M059J (cell line): ENCODE results near the gene PDLIM5. TPM values are rescaled to one million over a fixed set of nuclear protein-coding genes. Genes with fewer than 3 reads are reported as not detected.
"Not testable (repeated sequence)": the region's sequence is repeated elsewhere in the genome, so short reads cannot be mapped to it uniquely, and the experiment has no call there.

Experiments
- DNase-seq: peaks from one replicate; pipeline ENCODE4 v3.0.0-alpha.2; 2012; ENCODE audit warnings: low read depth
- total RNA-seq: library from RNA; depleted of rRNA; stranded (reverse); fragments of >200 nt; shearing (Covaris generic); gene quantifications from 2 replicates; pipeline ENCODE4 v1.2.3, GENCODE V29; 2014

Gene PDLIM5
- total RNA-seq, 1 experiment from 2014 or later: 49.8 TPM

GRCh38 chr4:94461506-94461905 lies 9.8 kb downstream of the PDLIM5 start:
- no peak for DNase-seq

DNA sequence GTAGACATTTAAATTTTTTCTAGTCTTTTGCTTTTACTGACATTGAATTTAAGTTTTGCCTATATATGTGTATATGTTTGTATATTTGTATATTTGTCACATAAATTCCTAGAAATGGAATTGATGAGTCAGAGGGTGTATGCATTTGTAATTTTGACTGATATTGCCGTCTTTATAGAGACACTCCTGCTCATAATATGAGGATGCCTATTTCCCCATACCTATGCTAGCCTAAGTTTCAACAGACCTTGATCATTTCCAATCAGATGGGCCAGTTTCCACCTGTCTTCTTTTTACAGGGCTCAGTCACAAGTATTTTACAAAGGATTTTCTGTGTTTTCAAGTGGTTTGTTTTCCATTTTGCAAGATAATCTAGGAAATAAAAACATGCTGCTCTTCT lies 10.8 kb downstream of the PDLIM5 start:
- DNase-seq: no peak

GRCh38 chr4:94463771-94464170 lies 12.0 kb downstream of the PDLIM5 start:
- no peak for DNase-seq

DNA sequence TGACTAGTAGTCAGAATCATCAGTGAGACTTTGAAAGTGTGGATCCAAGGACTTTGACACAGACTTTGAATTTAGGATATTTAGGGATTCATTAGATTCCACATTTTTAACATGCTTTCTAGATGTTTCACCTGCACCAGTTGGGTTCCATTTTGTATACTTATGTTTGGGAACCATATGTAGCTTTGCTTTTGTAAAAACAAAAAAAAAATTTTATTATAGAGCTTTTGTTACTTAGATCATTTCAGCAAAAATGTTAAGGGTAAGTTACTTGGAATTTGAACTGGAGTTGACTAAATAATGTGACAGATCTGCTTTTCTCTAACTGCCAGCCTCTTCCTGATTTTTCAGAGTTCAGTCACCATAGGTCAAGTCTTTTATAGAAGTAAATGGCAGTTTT lies 14.6 kb downstream of the PDLIM5 start:
- no peak for DNase-seq

- no peak for DNase-seq
These were observed 15.2 kb downstream of the PDLIM5 start for GRCh38 chr4:94466923-94467322.

- no peak for DNase-seq
These were observed 16.5 kb downstream of the PDLIM5 start for GRCh38 chr4:94468093-94468769.

GRCh38 chr4:94469221-94469784 lies 17.6 kb downstream of the PDLIM5 start:
- no peak for DNase-seq

GRCh38 chr4:94470132-94470531 lies 18.4 kb downstream of the PDLIM5 start:
- no peak for DNase-seq

DNA sequence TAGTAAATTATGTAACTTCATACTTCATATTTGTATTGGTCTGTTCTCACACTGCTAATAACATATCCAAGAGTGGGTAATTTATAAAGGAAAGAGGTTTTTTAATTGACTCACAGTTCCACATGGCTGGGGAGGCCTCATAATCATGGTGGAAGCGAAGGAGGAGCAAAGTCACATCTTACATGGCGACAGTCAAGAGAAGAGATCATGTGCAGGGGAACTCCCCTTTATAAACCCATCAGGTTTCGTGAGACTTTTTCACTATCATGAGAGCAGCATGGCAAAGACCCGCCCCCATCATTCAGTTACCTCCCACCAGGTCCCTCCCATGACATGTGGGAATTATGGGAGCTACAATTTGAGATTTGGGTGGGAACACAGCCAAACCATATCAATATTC lies 19.0 kb downstream of the PDLIM5 start:
- not testable (repeated sequence) for DNase-seq

DNA sequence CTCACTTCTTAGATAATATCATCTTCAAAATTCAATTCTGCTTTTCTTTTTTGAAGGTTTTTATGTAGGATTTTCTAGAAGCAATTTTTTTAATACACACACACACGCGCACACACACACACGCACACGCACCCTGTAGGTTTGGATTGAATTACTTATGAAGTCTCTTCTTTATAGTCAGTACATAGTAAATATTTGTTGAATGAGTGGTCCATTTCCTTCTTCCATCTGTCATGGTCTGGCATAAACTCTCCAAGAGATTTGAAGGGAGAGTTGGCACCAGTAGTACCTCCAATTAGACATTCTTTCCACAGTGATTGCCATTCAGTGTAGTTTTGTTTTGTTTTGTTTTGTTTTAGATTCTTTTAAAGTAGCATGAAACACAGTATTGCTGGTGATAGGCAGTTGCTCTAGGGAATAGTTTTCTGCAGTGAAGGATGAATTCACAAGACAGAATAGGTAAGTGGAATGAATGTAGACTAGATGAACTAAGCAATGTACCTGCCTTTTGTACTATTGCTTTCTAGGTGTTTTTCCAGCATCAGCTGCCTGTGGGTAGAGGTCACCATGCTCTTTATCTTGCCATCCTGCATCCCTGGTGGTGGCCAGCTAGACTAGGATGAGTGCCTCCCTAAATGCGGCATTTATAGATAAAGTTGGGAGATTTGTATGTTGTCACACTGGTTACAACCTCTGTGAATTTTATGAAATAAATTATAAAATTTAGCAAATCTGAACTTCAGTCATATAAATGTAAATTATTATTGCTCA lies 20.5 kb downstream of the PDLIM5 start:
- DNase-seq: peak; percentile 91

- no peak for DNase-seq
These were observed 23.3 kb downstream of the PDLIM5 start for GRCh38 chr4:94475050-94475449.

DNA sequence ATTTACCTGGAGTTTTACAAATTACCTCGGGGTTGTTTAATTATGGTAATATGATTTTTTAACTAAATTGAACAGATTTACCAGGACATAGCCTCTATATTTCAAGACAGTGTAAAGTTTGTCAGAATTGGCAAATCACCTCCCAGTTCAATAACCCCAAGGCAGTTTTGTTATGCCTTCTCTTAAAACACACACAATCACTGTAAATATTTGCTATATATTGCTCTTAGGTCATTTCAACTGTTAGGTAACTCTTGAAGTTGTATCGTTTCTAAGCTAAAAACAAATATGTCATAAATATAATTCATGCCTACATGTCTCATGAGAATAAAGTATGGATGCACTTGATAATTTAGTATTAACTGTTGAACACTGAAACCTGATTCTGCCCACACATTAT lies 24.1 kb downstream of the PDLIM5 start:
- DNase-seq: no peak

- peak; percentile 33 for DNase-seq
These were observed 25.5 kb downstream of the PDLIM5 start for GRCh38 chr4:94477227-94477626.

DNA sequence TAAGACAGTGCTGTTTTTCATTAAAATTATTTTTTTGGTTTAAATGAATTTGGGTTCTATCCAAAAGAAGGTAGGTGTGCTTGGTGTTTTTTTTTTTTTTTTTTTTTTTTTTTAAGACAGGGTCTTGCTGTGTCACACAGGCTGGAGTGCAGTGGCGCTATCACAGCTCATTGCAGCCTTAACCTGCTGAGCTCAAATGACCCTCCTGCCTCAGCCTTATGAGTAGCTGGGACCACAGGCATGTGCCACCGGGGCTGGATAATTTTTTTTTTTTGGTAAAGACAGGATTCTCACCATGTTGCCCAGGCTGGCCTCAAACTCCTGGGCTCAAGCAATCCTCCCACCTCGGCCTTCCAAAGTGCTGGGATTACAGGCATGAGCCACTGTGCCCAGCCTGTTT lies 27.1 kb downstream of the PDLIM5 start:
- peak; percentile 54 for DNase-seq

GRCh38 chr4:94479358-94480141 lies 27.8 kb downstream of the PDLIM5 start:
- DNase-seq: no peak

DNA sequence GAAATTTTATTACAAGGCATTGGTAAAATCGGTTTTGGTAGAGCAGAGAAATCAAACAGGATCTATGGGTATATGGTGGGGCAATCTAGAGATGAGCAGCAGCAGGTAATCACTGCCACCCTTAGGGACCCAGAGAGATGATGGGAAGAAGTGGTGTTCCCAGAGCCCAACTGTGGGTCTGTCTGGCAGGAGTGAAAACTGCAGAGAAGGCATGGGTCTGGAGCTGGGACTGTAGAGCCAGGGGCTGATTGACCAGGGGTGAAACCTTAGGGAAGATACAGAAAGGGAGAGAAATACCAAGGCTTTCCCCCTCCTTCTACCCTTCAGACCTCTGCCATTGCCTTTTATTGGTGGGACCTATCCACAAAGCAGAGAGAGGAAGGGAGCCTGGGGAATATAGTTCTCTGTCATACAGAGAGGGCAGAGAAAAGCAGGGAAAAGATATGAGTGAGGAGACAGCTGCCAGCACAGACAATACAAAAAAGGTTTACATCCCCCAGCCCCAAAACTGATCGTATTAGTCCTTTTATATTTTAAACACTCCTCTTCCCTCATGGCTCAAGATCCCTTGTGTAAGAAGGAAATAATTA lies 28.7 kb downstream of the PDLIM5 start:
- no peak for DNase-seq

GRCh38 chr4:94483895-94484294 lies 32.2 kb downstream of the PDLIM5 start:
- DNase-seq: no peak

GRCh38 chr4:94484818-94485217 lies 33.1 kb downstream of the PDLIM5 start:
- no peak for DNase-seq

DNA sequence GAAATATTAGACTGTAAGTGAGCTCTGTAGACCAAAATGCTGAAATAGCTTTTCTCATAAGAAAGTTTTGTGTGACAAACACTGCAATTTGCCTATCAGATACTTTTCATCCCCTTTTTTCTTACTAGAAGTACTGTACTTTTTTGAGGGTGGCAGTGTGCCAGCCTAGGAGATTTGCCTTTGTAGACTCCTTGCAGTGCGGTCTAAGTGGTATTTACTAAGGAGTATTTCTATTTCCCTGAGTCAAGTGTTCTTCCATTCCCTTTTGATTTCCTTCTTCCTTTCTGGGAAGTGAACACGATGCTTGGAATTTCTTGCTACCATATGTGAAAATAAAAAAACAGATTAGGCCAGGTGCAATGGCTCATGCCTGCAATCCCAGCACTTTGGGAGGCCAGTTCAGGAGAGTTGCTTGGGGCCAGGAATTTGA lies 34.6 kb downstream of the PDLIM5 start:
- peak; percentile 88 for DNase-seq

GRCh38 chr4:94488670-94489069 lies 36.9 kb downstream of the PDLIM5 start:
- DNase-seq: peak; percentile 95

- no peak for DNase-seq
These were observed 37.4 kb downstream of the PDLIM5 start for GRCh38 chr4:94489098-94489497.

- DNase-seq: no peak
These were observed 38.7 kb downstream of the PDLIM5 start for GRCh38 chr4:94490437-94490836.
